Esophagus mucosa (tissue), 1 donor: Measurements from ENCODE around the gene TMF1. TPM values are rescaled to one million over a fixed set of nuclear protein-coding genes. Genes with fewer than 3 reads are reported as not detected.
A peak's percentile ranks its signal among the peaks of the same experiment; 100 is the strongest.

Experiments
- ATAC-seq: fragments of 200-7000 bp; cut with Tn5 transposase; one replicate; pipeline ENCODE4 v1.9.1; 2020
- total RNA-seq: library from RNA; stranded (reverse); gene quantifications from one replicate; pipeline ENCODE4 v1.2.4, GENCODE V29; 2023
- donor health status: DM: yes; HTN: yes; CAD: no.

Gene TMF1, protein sequence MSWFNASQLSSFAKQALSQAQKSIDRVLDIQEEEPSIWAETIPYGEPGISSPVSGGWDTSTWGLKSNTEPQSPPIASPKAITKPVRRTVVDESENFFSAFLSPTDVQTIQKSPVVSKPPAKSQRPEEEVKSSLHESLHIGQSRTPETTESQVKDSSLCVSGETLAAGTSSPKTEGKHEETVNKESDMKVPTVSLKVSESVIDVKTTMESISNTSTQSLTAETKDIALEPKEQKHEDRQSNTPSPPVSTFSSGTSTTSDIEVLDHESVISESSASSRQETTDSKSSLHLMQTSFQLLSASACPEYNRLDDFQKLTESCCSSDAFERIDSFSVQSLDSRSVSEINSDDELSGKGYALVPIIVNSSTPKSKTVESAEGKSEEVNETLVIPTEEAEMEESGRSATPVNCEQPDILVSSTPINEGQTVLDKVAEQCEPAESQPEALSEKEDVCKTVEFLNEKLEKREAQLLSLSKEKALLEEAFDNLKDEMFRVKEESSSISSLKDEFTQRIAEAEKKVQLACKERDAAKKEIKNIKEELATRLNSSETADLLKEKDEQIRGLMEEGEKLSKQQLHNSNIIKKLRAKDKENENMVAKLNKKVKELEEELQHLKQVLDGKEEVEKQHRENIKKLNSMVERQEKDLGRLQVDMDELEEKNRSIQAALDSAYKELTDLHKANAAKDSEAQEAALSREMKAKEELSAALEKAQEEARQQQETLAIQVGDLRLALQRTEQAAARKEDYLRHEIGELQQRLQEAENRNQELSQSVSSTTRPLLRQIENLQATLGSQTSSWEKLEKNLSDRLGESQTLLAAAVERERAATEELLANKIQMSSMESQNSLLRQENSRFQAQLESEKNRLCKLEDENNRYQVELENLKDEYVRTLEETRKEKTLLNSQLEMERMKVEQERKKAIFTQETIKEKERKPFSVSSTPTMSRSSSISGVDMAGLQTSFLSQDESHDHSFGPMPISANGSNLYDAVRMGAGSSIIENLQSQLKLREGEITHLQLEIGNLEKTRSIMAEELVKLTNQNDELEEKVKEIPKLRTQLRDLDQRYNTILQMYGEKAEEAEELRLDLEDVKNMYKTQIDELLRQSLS
- total RNA-seq: 16.0 TPM

DNA sequence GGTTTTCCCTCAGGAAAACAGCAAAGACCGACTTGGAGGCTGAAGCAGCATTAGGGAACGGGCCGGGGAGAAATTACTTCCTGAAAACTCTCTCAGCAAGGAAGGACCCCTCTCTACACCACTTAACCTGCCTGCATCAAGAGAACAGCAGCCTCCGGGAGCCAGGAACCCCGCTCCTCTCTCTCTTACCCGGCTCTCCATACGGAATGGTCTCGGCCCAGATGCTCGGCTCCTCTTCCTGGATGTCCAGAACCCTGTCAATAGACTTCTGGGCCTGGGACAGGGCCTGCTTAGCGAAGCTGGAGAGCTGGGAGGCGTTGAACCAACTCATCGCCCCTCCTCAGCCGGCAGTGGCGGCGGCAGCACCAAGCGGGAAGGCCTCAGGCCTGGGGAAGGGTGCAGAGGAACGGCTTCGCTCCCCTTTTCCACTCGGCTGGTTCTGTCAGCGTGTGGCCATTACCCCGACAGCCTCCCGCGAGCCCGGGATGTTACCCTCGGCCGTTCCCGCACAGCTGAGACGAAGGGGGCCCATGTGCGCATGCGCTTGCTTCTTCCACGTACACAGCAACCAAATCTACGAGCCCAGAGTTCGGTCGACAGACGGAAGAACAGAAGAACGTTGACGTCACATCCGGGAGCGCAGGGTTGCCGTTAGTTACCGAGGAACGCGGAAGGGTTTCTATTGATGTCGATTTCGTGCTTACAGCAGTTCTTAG lies at the start of gene TMF1:
TMF1 (minus strand) TSS at position 578 of the 716 bp plus-strand sequence; CDS start at position 331, 247 bp downstream.
- peak; percentile 99 for ATAC-seq

DNA sequence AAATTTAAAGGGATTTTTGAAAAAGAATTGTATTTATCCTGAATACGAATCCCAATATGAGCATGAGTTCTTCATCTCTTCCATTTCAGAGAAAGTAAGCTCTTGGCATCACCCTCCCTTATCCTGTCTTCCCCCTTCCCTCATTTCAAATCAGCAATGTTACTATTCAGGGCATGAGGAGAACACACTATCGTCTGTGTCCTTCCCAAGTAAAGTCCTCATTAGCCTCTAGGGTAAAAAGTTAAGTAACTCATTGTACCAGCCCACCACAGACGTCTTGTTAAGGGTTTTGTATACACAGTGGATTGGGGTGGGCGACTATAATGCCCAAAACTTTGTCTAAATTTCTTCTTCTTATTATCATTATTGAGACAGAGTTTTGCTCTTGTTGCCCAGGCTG lies 47.4 kb upstream of the TMF1 start:
- ATAC-seq: no peak

- no peak for ATAC-seq
Measured at GRCh38 chr3:69097407-69098086, 45.4 kb upstream of the TMF1 start.

- no peak for ATAC-seq
Measured at GRCh38 chr3:69096299-69096698, 44.2 kb upstream of the TMF1 start.

DNA sequence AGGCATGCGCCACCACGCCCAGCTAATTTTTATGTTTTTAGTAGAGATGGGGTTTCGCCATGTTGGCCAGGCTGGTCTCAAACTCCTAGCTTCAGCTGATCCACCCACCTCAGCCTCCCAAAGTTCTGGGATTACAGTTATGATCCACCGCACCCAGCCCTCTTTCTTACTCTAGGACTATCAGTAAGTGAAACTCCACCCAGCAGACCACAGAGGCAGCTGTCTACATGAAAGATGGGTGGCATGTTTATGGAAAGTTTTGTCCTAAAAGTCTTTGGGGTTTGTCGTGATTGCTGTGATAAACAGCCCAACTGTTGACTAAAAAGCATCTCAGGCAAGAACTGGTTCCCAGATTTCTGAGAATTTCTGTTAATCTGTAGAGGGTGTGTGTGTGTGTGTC lies 43.5 kb upstream of the TMF1 start:
- no peak for ATAC-seq

DNA sequence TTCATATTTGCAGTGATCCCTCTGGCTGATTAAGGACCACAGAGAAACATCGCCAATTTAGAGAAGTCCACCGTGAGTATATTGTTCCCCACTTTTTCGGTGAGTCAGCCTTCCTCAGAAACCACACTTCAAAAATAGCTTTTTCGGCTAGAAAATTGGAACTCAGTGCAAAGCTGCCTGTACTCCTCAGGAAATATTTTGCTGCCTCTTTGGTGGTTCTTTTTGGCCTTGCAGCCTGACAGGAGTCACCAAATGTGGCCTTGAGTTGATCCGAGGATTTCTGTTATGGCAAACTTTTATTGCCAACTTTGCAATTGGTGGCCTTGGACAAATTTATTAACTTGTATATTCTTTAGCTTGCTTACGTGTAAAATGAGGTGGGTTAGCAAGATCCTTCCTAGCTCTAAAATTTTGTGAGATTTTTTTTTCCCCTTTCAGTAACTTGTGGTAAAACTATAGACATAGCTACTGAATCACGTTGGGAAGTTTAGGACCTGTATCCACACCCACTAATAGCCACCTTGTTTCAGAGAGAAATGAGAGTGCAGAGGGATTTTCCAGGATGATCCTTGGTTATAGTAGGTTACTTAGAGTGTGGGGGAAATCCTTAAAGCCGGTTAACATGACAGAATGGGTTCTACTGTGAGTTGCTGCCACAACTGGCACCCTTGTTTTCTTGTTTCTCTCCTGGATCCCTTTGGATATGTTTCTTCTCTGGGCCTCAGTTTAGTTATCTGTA lies 42.5 kb upstream of the TMF1 start:
- ATAC-seq: no peak

DNA sequence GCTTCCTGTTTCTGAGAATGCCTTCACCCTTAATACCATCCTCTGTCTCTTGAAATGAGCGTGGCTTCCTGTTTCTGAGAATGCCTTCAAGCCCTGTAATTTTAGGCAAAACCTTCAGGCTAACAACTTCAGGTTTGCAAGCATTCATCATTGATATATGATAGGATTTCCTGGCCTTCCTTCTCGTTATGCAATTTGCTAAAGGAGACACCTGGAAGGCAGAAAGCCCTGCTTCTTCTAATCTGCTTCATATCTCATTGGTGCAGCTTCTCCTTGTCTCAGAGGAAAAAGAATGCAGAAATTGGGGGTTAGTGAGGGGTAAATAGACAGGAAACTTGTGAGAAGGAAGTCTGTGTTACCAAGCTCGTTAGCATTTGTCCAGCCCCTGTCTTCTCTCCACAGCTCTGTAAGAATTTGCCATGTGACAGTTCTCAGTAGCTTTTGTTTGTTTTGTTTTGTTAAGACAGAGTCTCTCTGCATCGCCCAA lies 39.9 kb upstream of the TMF1 start:
- ATAC-seq: no peak

DNA sequence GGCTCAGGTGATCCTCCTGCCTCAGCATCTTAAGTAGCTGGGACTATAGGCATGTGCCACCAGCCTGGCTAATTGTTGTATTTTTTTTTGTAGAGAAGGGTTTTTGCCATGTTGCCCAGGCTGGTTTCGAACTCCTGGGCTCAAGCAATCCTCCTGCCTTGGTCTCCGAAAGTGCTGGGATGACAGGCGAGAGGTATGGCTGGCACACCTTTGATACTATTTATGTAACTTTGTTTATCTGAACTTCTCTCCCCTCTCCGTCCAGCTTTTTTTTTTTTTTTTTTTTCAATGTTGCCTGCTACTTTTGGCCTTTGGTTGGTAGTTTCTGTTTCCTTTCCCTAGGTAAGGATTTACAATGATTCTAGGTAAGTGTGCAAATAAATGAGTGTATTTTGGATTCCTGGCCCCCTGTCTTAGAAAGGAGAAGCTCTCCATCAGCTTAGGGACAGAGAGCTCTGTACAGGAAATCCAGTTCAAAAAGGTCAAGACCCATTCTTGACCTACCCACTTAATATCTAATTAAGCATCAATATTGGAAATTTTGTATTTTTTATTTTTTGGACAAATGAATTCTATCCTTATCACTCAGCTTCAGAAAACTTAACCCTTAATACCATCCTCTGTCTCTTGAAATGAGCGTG lies 39.4 kb upstream of the TMF1 start:
- no peak for ATAC-seq

DNA sequence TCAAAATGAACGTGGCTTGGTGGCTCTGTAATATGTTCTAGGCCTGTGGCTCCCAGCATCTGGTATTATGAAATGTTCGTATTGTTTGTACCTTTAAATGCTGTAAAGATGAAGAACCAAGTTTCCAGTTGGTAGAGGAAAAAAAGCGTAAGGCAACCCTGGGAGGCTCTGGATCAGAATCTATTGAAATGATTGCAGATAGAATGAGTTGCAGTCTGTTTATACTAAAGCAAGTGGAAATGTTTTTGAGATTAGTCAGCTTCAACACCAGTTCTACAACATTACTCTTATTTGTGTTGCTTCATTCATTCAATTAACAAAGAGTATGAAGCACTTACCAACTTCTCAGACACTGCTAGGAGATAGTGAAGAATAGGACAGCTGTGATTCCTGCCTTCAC lies 37.9 kb upstream of the TMF1 start:
- ATAC-seq: peak; percentile 49

DNA sequence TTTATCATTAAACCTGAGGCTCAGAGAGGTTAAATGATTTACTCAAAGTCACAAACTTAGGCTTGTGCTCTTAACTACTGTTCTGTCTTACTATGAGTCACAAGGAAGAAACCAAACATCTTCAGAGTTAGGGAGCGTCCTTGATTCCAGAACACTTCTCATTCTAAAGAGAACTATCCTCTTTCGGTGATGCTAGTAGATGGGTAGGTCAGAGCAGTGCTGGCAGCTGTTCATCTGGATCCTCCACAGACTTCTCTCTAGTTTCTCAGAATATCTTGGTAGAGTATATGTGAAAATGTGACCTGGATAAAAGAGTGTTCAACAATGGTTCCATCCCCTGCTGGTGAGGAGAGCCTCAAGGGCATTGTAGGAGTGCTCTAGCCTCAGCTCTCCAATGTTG lies 35.9 kb upstream of the TMF1 start:
- ATAC-seq: peak; percentile 18

GRCh38 chr3:69087030-69087791 lies 35.1 kb upstream of the TMF1 start:
- no peak for ATAC-seq

GRCh38 chr3:69085833-69086722 lies 33.9 kb upstream of the TMF1 start:
- peak; percentile 88 for ATAC-seq

DNA sequence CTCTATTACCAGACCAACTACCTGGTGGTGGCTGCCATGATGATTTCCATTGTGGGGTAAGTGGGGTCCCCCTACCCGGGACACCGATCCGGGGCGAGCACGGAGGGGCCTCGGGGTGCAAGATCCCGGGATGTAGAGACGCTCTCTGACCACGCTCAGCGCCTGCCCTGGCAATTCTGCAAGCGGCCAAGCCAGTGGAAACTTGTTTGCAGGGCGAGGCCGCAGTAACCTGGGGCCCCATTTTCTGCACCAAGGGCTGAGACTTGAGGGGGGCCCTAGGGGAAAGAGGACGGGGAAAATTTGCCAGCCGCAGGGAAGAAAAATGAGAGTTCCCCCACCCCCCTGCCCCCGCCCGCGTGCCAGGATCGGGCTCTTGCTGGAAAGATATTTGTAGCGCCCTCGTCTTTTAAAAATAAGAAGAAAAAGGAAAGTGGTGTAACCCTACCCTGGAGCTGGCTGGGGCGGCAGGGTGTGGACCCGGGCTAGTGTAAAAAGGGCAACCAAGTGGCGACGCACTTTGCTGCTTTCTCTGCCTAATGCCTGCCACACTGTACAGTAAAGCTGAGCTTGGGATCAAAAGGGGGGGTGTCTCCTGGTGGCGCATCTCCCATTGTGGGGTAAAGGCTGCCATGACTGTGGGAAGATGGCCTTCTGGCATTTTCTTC lies 33.2 kb upstream of the TMF1 start:
- peak; percentile 38 for ATAC-seq

GRCh38 chr3:69084326-69085167 lies 32.4 kb upstream of the TMF1 start, which contains the start of gene ARL6IP5:
TSS of gene ARL6IP5 (plus strand) at chr3:69084937. CDS start at chr3:69085048, 111 bp downstream.
- peak; percentile 71 for ATAC-seq

GRCh38 chr3:69082805-69083204 lies 30.7 kb upstream of the TMF1 start:
- ATAC-seq: no peak

- ATAC-seq: no peak
Measured at GRCh38 chr3:69082361-69082760, 30.2 kb upstream of the TMF1 start.
